Esophagus squamous epithelium (tissue), 4 donors: ENCODE data around the gene GALNT13.

Source experiments
- CTCF ChIP-seq, 6 experiments: fragments of 450-650 bp in 4 of 6; fragments of 200-600 bp in 2 of 6; sonication (generic) in 2 of 6; IDR thresholded peaks; one replicate each; pipeline ENCODE4 v1.5.1; 2016 to 2019; ENCODE audit warnings: antibody characterized with exemption in 6 of 6, mild to moderate bottlenecking in 4 of 6, moderate library complexity in 4 of 6
- POLR2A ChIP-seq, 4 donors: fragments of 450-650 bp; IDR thresholded peaks; one replicate each; pipeline ENCODE4 v1.6.1; 2017; ENCODE audit warnings: antibody characterized with exemption in 4 of 4, mild to moderate bottlenecking in 4 of 4, moderate library complexity in 3 of 4

- no peak for TF ChIP-seq CTCF (IDR thresholded peaks at IDR 0.05)
- TF ChIP-seq POLR2A (IDR thresholded peaks at IDR 0.05) = no peak
Measured at GRCh38 chr2:154350911-154351310, 479.2 kb downstream of the GALNT13 start.
